Fibroblast of pulmonary artery (primary cell): ENCODE data around the gene TBL1X.

ENCODE experiments used
- DNase-seq: peaks from one replicate; pipeline ENCODE4 v3.0.0-alpha.2; 2010; ENCODE audit warnings: low read depth
- H3K4me3 ChIP-seq: replicated peaks from 2 replicates; pipeline ENCODE4 v1.5.1; 2011; ENCODE audit warnings: low read depth, mild to moderate bottlenecking, control low read depth, low read length, moderate library complexity
- CTCF ChIP-seq: IDR thresholded peaks from 2 replicates; pipeline ENCODE4 v1.5.1; 2011; ENCODE audit warnings: mild to moderate bottlenecking, control low read depth, low read length, inconsistent platforms; ENCODE audit errors: missing control alignments

The TBL1X gene

GRCh38 chrX:9539605-9540387 lies 74.9 kb downstream of the TBL1X start:
- no peak for DNase-seq
- no peak for TF ChIP-seq CTCF
- H3K4me3 ChIP-seq, result no peak overlapping the region

- H3K4me3 ChIP-seq, result no peak overlapping the region
- DNase-seq, result no peak
- no peak for TF ChIP-seq CTCF
Measured at GRCh38 chrX:9542106-9542760, 77.4 kb downstream of the TBL1X start.

GRCh38 chrX:9542761-9543111 lies 77.9 kb downstream of the TBL1X start:
- no peak for DNase-seq
- no peak for TF ChIP-seq CTCF
- no peak overlapping the region for H3K4me3 ChIP-seq

- no peak overlapping the region for H3K4me3 ChIP-seq
- TF ChIP-seq CTCF, result no peak
- no peak for DNase-seq
Measured at GRCh38 chrX:9555354-9555753, 90.5 kb downstream of the TBL1X start.

- H3K4me3 ChIP-seq, result no peak overlapping the region
- TF ChIP-seq CTCF, result no peak
- DNase-seq, result no peak
Measured at GRCh38 chrX:9557091-9557490, 92.2 kb downstream of the TBL1X start.

GRCh38 chrX:9557521-9557920 lies 92.7 kb downstream of the TBL1X start:
- no peak overlapping the region for H3K4me3 ChIP-seq
- TF ChIP-seq CTCF, result no peak
- DNase-seq, result no peak

- H3K4me3 ChIP-seq, result no peak overlapping the region
- no peak for TF ChIP-seq CTCF
- no peak for DNase-seq
Measured at GRCh38 chrX:9558615-9559014, 93.8 kb downstream of the TBL1X start.
